Neural cell (in vitro differentiated cells): ENCODE results near the gene HSD17B2. TPM values are rescaled to one million over a fixed set of nuclear protein-coding genes. Genes with fewer than 3 reads are reported as not detected.

Experiments used
- H2AFZ ChIP-seq: fragments of 200-600, 300-800 bp; sonication (generic), shearing (Covaris generic); 2 replicates; pipeline ENCODE4 v1.6.0; 2014; ENCODE audit warnings: low read depth, mild to moderate bottlenecking, antibody characterized with exemption, low read length, moderate library complexity
- H3F3A ChIP-seq: fragments of 200-600 bp; shearing (Covaris generic); 2 replicates; pipeline ENCODE4 v1.6.1; 2016; ENCODE audit warnings: mild to moderate bottlenecking, moderate library complexity, mixed read lengths, antibody characterized with exemption, low read length; ENCODE audit not compliant: insufficient read depth, poor library complexity, severe bottlenecking
- H3K27ac ChIP-seq: fragments of 200-600, 300-800 bp; sonication (generic), shearing (Covaris generic); 2 replicates; pipeline ENCODE4 v1.5.1; 2014; ENCODE audit warnings: mild to moderate bottlenecking, low read length, moderate library complexity
- H3K27me3 ChIP-seq: fragments of 300-800, 200-600 bp; sonication (generic), shearing (Covaris generic); 2 replicates; pipeline ENCODE4 v1.6.0; 2014; ENCODE audit warnings: mild to moderate bottlenecking, low read depth, low read length, moderate library complexity; ENCODE audit not compliant: insufficient read depth
- H3K36me3 ChIP-seq: fragments of 300-800, 200-600 bp; sonication (generic), shearing (Covaris generic); 2 replicates; pipeline ENCODE4 v1.5.1; 2014; ENCODE audit warnings: mild to moderate bottlenecking, antibody characterized with exemption, low read length, moderate library complexity; ENCODE audit not compliant: insufficient read depth
- H3K4me2 ChIP-seq: fragments of 300-800, 200-600 bp; sonication (generic), shearing (Covaris generic); 2 replicates; pipeline ENCODE4 v1.6.0; 2014; ENCODE audit warnings: mild to moderate bottlenecking, low read length
- H3K4me3 ChIP-seq: fragments of 300-800, 200-600 bp; sonication (generic), shearing (Covaris generic); 2 replicates; pipeline ENCODE4 v1.5.1; 2014; ENCODE audit warnings: mild to moderate bottlenecking, low read length, moderate library complexity
- H3K79me2 ChIP-seq: fragments of 200-600 bp; shearing (Covaris generic); replicated peaks from 2 replicates; pipeline ENCODE4 v1.6.0; 2014; ENCODE audit warnings: mild to moderate bottlenecking, low read length, moderate library complexity; ENCODE audit not compliant: insufficient read depth
- H3K9ac ChIP-seq: fragments of 300-800, 200-600 bp; sonication (generic), shearing (Covaris generic); 2 replicates; pipeline ENCODE4 v1.6.1; 2016; ENCODE audit warnings: mild to moderate bottlenecking, low read length, mixed read lengths
- H3K9me2 ChIP-seq: fragments of 200-600 bp; shearing (Covaris generic); 2 replicates; pipeline ENCODE4 v1.6.1; 2016; ENCODE audit warnings: mild to moderate bottlenecking, low read length, mixed read lengths; ENCODE audit not compliant: insufficient read depth
- H3K9me3 ChIP-seq: fragments of 200-600, 300-800 bp; sonication (generic), shearing (Covaris generic); 2 replicates; pipeline ENCODE4 v1.6.1; 2016; ENCODE audit warnings: mild to moderate bottlenecking, mixed run types, low read length, moderate library complexity, mixed read lengths
- H4K20me1 ChIP-seq: fragments of 200-600 bp; shearing (Covaris generic); 2 replicates; pipeline ENCODE4 v1.6.1; 2016; ENCODE audit warnings: mild to moderate bottlenecking, mixed run types; ENCODE audit not compliant: insufficient read depth
- EP300 ChIP-seq: fragments of 450-650 bp; conservative IDR thresholded peaks from 2 replicates; pipeline ENCODE4 v1.6.1; 2014; ENCODE audit warnings: antibody characterized with exemption, mild to moderate bottlenecking, moderate library complexity; ENCODE audit not compliant: poor library complexity, severe bottlenecking
- EZH2 ChIP-seq: fragments of 200-600, 300-800 bp; shearing (Covaris generic), sonication (generic); IDR thresholded peaks from 2 replicates; pipeline ENCODE4 v1.6.1; 2014; ENCODE audit warnings: antibody characterized with exemption, low read length, borderline replicate concordance, mild to moderate bottlenecking; ENCODE audit not compliant: insufficient read depth, poor library complexity, severe bottlenecking
- MXI1 ChIP-seq: fragments of 450-650 bp; conservative IDR thresholded peaks from 2 replicates; pipeline ENCODE4 v1.6.1; 2014; ENCODE audit warnings: antibody characterized with exemption, mild to moderate bottlenecking; ENCODE audit not compliant: poor library complexity, severe bottlenecking
- POLR2AphosphoS5 ChIP-seq: IDR thresholded peaks from 2 replicates; pipeline ENCODE4 v1.6.1; 2012
- RAD21 ChIP-seq: fragments of 450-650 bp; conservative IDR thresholded peaks from 2 replicates; pipeline ENCODE4 v1.6.1; 2014; ENCODE audit warnings: antibody characterized with exemption, mild to moderate bottlenecking, moderate library complexity
- SMC3 ChIP-seq: fragments of 450-650 bp; conservative IDR thresholded peaks from 2 replicates; pipeline ENCODE4 v1.6.1; 2014; ENCODE audit warnings: antibody characterized with exemption, mild to moderate bottlenecking, moderate library complexity; ENCODE audit not compliant: poor library complexity
- TAF1 ChIP-seq: IDR thresholded peaks from 2 replicates; pipeline ENCODE4 v1.6.1; 2012; ENCODE audit warnings: low read depth
- polyA plus RNA-seq: library from polyadenylated mRNA; depleted of rRNA; stranded (reverse); fragments of >200 nt; gene quantifications from 2 replicates; pipeline ENCODE4 v1.2.3, GENCODE V29; 2014
- TF ChIP-seq, protein P1 (sequence below): fragments of 450-650 bp; IDR thresholded peaks from 2 replicates; pipeline ENCODE4 v1.5.1; 2014; ENCODE audit warnings: antibody characterized with exemption, mild to moderate bottlenecking, moderate library complexity; ENCODE audit not compliant: poor library complexity, severe bottlenecking
- TF ChIP-seq, protein P2 (sequence below): IDR thresholded peaks from 2 replicates; pipeline ENCODE4 v1.6.1; 2012; ENCODE audit warnings: borderline replicate concordance

HSD17B2 gene
- polyA plus RNA-seq, 1 donor from 2014 or later: not detected

GRCh38 chr16:82072313-82072712, 37.3 kb downstream of the HSD17B2 start:
- Histone ChIP-seq H3K27ac (no peak overlapping the region), H3K27me3 (no peaks in the 10 kb centered on the region), H4K20me1 (no peaks in the 10 kb centered on the region), H3K9me3 (peaks cover 4% of the 10 kb centered on the region), H3K36me3 (no peaks in the 10 kb centered on the region), H3K79me2 (no peaks in the 10 kb centered on the region), H3K4me2 (no peak overlapping the region), H3K9me2 (no peaks in the 10 kb centered on the region), H3K9ac (no peak overlapping the region), H3F3A (no peaks in the 10 kb centered on the region), H3K4me3 (no peak overlapping the region), H2AFZ (no peak overlapping the region)
- no peak for TF ChIP-seq SMC3

DNA sequence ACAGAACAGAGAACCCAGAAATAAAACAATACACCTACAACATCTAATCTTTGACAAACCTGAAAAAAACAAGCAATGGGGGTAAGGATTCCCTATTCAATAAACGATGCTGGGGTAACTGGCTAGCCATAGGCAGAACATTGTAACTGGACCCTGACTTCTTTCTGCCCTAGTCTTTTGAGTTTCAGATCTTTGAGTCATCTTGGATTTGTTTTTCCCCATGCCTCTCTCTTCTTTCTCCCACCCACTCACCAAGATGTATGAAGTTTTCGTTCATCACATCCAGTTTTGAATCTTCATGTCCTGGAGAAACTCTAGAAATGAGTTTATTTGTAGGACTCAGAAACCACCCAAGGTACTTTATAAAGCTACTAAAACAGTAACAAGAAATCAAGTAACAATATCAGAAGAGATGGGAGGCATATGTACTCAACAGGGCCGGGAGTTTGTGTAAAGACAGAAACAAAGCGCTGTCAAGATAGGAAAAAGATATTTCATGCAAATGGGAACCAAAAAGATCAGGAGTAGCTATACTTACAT, 39.0 kb downstream of the HSD17B2 start:
- no peaks in the 10 kb centered on the region for H3F3A ChIP-seq
- peaks cover 8% of the 10 kb centered on the region for H3K9me3 ChIP-seq
- no peaks in the 10 kb centered on the region for H3K36me3 ChIP-seq
- H3K27me3 ChIP-seq: no peaks in the 10 kb centered on the region
- no peak overlapping the region for H2AFZ ChIP-seq
- H3K4me2 ChIP-seq: no peak overlapping the region
- no peak for TF ChIP-seq SMC3
- TF ChIP-seq RAD21: no peak
- TF ChIP-seq, protein P1, sequence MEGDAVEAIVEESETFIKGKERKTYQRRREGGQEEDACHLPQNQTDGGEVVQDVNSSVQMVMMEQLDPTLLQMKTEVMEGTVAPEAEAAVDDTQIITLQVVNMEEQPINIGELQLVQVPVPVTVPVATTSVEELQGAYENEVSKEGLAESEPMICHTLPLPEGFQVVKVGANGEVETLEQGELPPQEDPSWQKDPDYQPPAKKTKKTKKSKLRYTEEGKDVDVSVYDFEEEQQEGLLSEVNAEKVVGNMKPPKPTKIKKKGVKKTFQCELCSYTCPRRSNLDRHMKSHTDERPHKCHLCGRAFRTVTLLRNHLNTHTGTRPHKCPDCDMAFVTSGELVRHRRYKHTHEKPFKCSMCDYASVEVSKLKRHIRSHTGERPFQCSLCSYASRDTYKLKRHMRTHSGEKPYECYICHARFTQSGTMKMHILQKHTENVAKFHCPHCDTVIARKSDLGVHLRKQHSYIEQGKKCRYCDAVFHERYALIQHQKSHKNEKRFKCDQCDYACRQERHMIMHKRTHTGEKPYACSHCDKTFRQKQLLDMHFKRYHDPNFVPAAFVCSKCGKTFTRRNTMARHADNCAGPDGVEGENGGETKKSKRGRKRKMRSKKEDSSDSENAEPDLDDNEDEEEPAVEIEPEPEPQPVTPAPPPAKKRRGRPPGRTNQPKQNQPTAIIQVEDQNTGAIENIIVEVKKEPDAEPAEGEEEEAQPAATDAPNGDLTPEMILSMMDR: no peak
- no peak for TF ChIP-seq EP300
- TF ChIP-seq, protein P2, sequence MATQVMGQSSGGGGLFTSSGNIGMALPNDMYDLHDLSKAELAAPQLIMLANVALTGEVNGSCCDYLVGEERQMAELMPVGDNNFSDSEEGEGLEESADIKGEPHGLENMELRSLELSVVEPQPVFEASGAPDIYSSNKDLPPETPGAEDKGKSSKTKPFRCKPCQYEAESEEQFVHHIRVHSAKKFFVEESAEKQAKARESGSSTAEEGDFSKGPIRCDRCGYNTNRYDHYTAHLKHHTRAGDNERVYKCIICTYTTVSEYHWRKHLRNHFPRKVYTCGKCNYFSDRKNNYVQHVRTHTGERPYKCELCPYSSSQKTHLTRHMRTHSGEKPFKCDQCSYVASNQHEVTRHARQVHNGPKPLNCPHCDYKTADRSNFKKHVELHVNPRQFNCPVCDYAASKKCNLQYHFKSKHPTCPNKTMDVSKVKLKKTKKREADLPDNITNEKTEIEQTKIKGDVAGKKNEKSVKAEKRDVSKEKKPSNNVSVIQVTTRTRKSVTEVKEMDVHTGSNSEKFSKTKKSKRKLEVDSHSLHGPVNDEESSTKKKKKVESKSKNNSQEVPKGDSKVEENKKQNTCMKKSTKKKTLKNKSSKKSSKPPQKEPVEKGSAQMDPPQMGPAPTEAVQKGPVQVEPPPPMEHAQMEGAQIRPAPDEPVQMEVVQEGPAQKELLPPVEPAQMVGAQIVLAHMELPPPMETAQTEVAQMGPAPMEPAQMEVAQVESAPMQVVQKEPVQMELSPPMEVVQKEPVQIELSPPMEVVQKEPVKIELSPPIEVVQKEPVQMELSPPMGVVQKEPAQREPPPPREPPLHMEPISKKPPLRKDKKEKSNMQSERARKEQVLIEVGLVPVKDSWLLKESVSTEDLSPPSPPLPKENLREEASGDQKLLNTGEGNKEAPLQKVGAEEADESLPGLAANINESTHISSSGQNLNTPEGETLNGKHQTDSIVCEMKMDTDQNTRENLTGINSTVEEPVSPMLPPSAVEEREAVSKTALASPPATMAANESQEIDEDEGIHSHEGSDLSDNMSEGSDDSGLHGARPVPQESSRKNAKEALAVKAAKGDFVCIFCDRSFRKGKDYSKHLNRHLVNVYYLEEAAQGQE: no peak
- TF ChIP-seq POLR2AphosphoS5: no peak
- no peak for TF ChIP-seq TAF1
- no peaks in the 10 kb centered on the region for H3K9me2 ChIP-seq
- no peak overlapping the region for H3K27ac ChIP-seq
- H3K9ac ChIP-seq: no peak overlapping the region
- H3K79me2 ChIP-seq: no peaks in the 10 kb centered on the region
- H3K4me3 ChIP-seq: no peak overlapping the region
- no peaks in the 10 kb centered on the region for H4K20me1 ChIP-seq

DNA sequence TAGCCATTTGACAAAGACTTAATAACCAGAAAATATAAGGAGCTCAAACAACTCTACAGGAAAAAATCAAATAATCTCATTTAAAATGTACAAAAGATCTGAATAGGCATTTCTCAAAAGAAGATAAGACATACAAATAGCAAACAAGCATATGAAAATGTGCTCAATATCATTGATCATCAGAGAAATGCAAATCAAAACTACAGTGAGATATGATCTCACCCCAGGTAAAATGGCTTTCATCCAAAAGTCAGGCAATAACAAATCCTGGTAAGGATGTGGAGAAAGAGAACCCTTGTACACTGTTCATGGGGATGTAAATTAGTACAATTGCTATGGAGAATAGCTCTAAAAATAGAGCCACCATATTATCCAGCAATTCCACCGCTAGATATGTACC, 43.1 kb downstream of the HSD17B2 start:
- Histone ChIP-seq H4K20me1 (no peaks in the 10 kb centered on the region), H3K9me3 (peaks cover 8% of the 10 kb centered on the region), H2AFZ (no peak overlapping the region), H3K4me3 (no peak overlapping the region), H3F3A (no peaks in the 10 kb centered on the region), H3K36me3 (no peaks in the 10 kb centered on the region), H3K27ac (no peak overlapping the region), H3K79me2 (no peaks in the 10 kb centered on the region), H3K4me2 (no peak overlapping the region), H3K27me3 (no peaks in the 10 kb centered on the region), H3K9ac (no peak overlapping the region), H3K9me2 (no peaks in the 10 kb centered on the region)
- TF ChIP-seq SMC3 (no peak), POLR2AphosphoS5 (no peak), MXI1 (no peak), EZH2 (no peak), TAF1 (no peak)
- TF ChIP-seq, protein P2: no peak
